ENCODE data around the gene PLCH1.

Gene PLCH1

DNA sequence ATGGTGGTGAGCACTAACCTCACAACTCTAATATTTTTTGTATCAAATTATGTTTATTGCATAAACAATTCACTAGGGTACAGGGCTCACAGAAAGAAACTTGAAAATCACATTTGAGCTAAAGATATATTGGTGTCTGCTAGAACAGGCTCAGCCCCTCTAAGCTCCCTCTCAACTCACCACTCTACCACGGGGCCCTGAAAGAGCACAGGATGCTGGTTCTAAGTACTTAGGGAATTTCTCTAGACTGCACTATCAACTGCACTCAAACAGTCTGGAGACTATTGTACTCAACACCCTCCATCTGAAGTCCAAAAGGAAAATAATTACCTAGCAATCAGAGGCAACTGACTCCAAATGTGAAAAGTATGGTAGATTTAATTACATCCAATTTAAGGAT lies 352.7 kb downstream of the PLCH1 start:
- no peaks in the 10 kb centered on the region for H3K27me3 Mint-ChIP-seq
- no peak overlapping the region for H3K4me3 Mint-ChIP-seq
- H3K4me1 Mint-ChIP-seq = no peaks in the 10 kb centered on the region
- H3K9me3 Mint-ChIP-seq = peaks cover 6% of the 10 kb centered on the region
- no peak overlapping the region for H3K27ac Mint-ChIP-seq (ENCODE audit: low read depth)
- H3K36me3 Mint-ChIP-seq (ENCODE audit: insufficient read depth) = no peaks in the 10 kb centered on the region
- DNase-seq (ENCODE audit: low spot score in 2 of 2) (no peak), ATAC-seq (replicated peaks; ENCODE audit: extremely low read depth, poor library complexity, severe bottlenecking) (no peak)

DNA sequence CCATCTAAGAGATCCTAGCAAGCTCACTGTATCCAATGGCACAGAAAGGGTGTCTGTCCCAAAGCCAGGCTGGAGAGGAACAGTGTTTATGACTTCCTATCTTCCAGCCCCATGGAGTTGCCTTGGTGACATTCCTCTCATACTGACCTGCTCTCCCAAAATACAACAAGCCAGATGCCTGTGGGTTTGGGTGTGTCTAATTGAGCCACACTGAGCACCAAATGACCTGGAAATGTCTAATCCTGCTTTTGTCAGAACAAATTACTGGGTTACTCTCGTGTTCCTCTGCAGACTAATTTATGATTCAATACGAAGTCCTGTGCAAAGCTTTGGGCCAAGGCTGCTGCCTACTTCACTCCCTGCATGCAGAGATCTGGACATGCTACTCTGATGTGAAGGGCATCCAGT lies 353.3 kb downstream of the PLCH1 start:
- no peak for ATAC-seq (replicated peaks; ENCODE audit: extremely low read depth, poor library complexity, severe bottlenecking)
- Mint-ChIP-seq H3K9me3 (peaks cover 6% of the 10 kb centered on the region), H3K27ac (ENCODE audit: low read depth) (no peak overlapping the region), H3K4me1 (no peaks in the 10 kb centered on the region), H3K4me3 (no peak overlapping the region), H3K27me3 (no peaks in the 10 kb centered on the region), H3K36me3 (ENCODE audit: insufficient read depth) (no peaks in the 10 kb centered on the region)
- DNase-seq (ENCODE audit: low spot score in 2 of 2) = no peak

DNA sequence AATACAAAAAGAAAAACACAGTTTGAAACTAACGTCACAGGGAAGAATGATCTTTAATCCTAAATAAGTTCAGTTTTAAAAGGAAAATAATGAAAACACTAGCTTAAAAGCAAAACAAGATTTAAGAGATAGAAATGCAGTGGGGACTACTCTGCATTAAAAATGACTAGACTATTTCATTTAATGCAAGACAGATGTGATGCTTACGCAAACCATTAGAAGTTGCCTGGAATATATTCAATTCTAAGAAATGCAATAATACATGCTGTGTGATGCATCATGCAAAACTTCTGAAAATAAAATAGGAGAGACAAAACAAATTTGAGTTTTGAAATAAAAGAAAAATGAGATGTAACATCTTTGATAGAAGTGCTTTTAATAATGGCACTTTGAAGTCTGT lies 353.8 kb downstream of the PLCH1 start:
- H3K36me3 Mint-ChIP-seq (ENCODE audit: insufficient read depth) = no peaks in the 10 kb centered on the region
- no peak for ATAC-seq (replicated peaks; ENCODE audit: extremely low read depth, poor library complexity, severe bottlenecking)

DNA sequence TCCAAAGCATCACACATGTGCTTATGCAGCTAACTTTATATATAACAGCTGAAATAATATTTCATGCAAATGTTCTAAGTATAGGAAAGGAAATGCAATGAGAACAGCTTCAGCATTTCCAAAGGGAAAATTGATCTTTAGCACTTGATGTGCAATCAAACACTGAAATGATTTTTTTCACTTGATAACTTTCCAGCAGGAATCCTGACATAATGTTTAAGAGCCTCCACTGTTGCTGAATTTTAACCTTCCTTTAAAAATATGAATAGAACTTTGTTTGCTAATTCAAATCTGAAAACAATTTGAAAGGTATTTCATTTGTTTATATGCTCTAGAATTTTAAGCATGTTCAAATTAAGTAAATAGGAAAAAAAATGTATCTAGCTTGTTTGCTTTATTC lies 354.5 kb downstream of the PLCH1 start:
- Mint-ChIP-seq H3K27me3 (no peaks in the 10 kb centered on the region), H3K27ac (ENCODE audit: low read depth) (no peak overlapping the region), H3K9me3 (peaks cover 6% of the 10 kb centered on the region), H3K36me3 (ENCODE audit: insufficient read depth) (no peaks in the 10 kb centered on the region), H3K4me3 (no peak overlapping the region), H3K4me1 (no peaks in the 10 kb centered on the region)
- DNase-seq (ENCODE audit: low spot score in 2 of 2) (no peak), ATAC-seq (replicated peaks; ENCODE audit: extremely low read depth, poor library complexity, severe bottlenecking) (no peak)

More for the DNA sequence above, 353.8 kb downstream of the PLCH1 start:
- no peaks in the 10 kb centered on the region for H3K27me3 Mint-ChIP-seq
- no peak overlapping the region for H3K4me3 Mint-ChIP-seq
- no peak for DNase-seq (ENCODE audit: low spot score in 2 of 2)
- no peaks in the 10 kb centered on the region for H3K4me1 Mint-ChIP-seq
- H3K27ac Mint-ChIP-seq (ENCODE audit: low read depth) = no peak overlapping the region
- peaks cover 6% of the 10 kb centered on the region for H3K9me3 Mint-ChIP-seq

DNA sequence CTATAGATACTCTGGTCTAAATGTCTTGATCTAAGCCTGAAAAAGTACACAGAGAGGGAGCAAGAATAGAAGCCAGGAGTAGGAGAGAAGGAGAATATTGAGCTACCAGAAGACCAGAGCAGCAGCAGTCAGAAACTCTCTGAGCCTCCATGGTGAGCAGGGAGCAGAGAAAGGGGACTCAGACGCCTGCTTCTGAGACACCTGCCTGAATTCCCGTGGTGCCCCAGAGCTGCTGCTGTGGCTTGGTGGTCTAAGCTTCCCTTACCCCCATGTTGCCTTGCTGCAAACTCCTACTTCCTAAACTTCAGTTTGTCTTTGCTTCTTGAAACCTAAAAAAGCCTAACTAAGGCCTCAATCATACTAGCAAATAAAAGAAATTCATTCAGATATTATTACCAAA lies 356.5 kb downstream of the PLCH1 start:
- Mint-ChIP-seq H3K36me3 (ENCODE audit: insufficient read depth) (no peaks in the 10 kb centered on the region), H3K4me3 (no peak overlapping the region), H3K27ac (ENCODE audit: low read depth) (no peak overlapping the region), H3K4me1 (no peaks in the 10 kb centered on the region), H3K27me3 (no peaks in the 10 kb centered on the region), H3K9me3 (no peaks in the 10 kb centered on the region)
- DNase-seq (ENCODE audit: low spot score in 2 of 2) (no peak), ATAC-seq (replicated peaks; ENCODE audit: extremely low read depth, poor library complexity, severe bottlenecking) (no peak)

DNA sequence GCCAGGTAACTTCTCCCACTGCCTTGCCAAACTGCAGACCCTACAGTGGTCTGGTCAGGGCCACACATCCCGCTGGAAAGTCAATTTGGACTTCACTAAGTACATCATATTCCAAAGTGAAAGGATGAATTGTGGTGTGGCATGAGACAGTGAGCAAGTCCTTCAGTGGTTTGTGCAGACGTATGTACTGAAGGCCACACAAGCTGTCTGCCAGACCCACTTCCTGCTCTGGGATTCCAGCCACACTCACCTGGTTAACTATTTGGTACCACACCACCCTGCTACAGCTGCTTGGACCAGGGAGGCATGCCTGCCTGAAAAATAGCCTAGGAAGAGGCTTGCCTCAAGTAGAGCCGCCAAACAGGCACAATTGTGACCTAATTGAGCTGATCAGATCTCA lies 357.3 kb downstream of the PLCH1 start:
- DNase-seq (ENCODE audit: low spot score in 2 of 2) (no peak), ATAC-seq (replicated peaks; ENCODE audit: extremely low read depth, poor library complexity, severe bottlenecking) (no peak)
- H3K9me3 Mint-ChIP-seq = no peaks in the 10 kb centered on the region
- H3K27ac Mint-ChIP-seq (ENCODE audit: low read depth) = no peak overlapping the region
- no peaks in the 10 kb centered on the region for H3K36me3 Mint-ChIP-seq (ENCODE audit: insufficient read depth)
- H3K4me3 Mint-ChIP-seq = no peak overlapping the region
- H3K4me1 Mint-ChIP-seq = no peaks in the 10 kb centered on the region
- no peaks in the 10 kb centered on the region for H3K27me3 Mint-ChIP-seq

DNA sequence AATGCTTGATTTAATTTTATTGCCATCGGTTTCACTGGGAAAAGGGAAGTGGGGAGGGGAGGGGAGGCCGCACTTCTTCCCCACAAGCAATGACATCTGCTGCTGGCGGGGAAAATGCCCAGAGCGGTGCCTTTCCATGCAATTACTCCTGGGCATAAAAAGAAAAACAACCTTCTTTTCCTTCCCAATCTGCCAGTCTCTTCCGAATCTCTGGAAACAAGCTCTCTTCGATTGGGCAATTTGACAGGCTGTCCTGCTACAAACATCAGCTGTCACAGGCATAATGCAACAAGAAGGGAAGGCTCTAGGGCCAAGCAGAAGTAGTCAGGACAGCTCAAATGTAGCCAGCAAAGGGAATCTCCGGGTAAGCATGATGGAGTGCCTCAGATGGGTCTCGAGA lies 358.0 kb downstream of the PLCH1 start:
- no peaks in the 10 kb centered on the region for H3K27me3 Mint-ChIP-seq
- no peaks in the 10 kb centered on the region for H3K36me3 Mint-ChIP-seq (ENCODE audit: insufficient read depth)
- H3K4me1 Mint-ChIP-seq = no peaks in the 10 kb centered on the region
- ATAC-seq (replicated peaks; ENCODE audit: extremely low read depth, poor library complexity, severe bottlenecking) (no peak), DNase-seq (ENCODE audit: low spot score in 2 of 2) (no peak)
- H3K4me3 Mint-ChIP-seq = no peak overlapping the region
- no peaks in the 10 kb centered on the region for H3K9me3 Mint-ChIP-seq
- H3K27ac Mint-ChIP-seq (ENCODE audit: low read depth) = no peak overlapping the region

DNA sequence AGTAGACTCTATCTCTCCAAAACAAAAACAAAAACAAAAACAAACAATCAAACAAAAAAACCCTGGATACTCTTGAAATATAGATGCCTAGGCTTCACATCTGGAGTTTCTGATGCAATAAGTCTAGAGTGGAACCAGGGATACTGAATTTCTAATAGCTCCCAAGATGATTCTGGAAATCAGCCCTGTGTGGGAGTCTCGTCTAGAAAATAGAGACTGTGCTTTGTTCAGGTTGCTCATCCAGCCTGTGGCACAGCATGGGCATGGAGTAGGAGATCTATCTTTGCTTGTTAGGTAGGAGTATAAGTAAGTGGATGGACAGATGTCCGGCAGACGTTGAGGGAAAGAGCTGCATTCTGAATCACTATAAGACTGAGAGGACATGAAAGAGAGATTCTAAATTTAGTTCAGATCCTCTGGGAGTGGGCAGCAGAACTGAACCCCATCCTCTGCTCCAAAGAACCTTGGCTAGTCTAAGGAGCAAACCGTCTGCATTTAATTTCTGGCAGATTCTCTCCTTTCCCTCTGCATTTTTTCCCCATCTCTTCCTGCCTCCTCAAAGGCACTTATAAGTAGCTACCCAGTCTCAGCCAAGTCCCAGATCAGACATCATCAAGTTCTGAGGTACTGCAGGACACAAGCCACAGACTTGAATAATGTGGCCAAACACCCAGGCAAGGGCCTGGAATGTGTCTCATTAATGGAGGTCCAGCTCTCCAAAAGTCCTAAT lies 358.8 kb downstream of the PLCH1 start:
- DNase-seq (ENCODE audit: low spot score in 2 of 2) (no peak), ATAC-seq (replicated peaks; ENCODE audit: extremely low read depth, poor library complexity, severe bottlenecking) (no peak)
- H3K27ac Mint-ChIP-seq (ENCODE audit: low read depth) = no peak overlapping the region
- no peaks in the 10 kb centered on the region for H3K9me3 Mint-ChIP-seq
- no peaks in the 10 kb centered on the region for H3K4me1 Mint-ChIP-seq
- H3K36me3 Mint-ChIP-seq (ENCODE audit: insufficient read depth) = no peaks in the 10 kb centered on the region
- H3K4me3 Mint-ChIP-seq = no peak overlapping the region
- H3K27me3 Mint-ChIP-seq = no peaks in the 10 kb centered on the region

DNA sequence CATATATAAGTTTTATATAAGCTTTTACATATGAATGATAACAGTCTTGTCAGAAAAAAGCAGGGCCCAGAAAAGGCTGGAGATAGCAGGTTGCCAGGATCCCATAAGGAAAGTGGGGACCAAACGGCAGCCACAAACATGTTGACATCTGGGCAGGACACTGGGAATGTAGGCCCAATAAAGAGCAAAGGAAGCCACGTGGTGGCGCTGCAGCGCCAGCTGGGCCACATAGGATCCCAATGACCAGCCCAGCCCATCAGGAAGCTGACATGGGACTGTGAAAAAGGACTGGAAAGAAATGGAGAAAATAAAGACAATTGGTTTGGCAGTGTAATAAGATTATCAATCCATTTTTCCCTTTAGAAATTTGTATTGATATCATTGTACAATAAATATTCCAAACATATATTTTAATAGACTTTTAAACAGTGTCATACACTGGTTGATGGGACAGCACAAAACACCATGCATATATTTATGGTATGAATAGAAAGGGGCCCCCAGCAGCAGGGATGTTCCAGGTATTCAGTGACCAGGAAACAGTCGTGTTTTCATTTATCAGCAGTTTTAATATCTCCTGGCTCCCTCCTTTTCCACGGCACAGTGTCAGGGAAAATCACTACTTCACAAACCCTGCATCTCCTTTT lies 362.4 kb downstream of the PLCH1 start:
- Mint-ChIP-seq H3K9me3 (no peaks in the 10 kb centered on the region), H3K36me3 (ENCODE audit: insufficient read depth) (no peaks in the 10 kb centered on the region), H3K4me3 (no peak overlapping the region), H3K27me3 (no peaks in the 10 kb centered on the region), H3K27ac (ENCODE audit: low read depth) (no peak overlapping the region), H3K4me1 (no peaks in the 10 kb centered on the region)
- DNase-seq (ENCODE audit: low spot score in 2 of 2) = no peak
- no peak for ATAC-seq (replicated peaks; ENCODE audit: extremely low read depth, poor library complexity, severe bottlenecking)

DNA sequence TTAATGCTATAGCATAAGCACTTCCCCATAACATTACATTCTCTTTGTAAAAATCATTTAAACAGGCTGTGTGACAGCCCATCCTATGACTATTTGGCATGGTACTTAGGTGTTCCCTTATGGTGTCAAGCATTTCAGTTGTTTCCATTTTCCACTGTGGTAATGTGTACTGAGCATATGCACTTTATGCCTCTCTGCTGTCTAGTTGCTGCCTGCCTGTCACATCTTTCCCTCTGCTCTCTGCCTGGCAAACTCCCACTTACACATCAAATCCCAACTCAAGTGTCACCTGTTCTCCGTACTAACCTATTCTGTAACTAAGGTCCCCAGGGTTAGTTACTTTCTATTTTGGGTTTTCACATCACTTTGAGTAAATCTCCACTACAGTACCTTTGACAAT lies 367.0 kb downstream of the PLCH1 start:
- no peak overlapping the region for H3K27ac Mint-ChIP-seq (ENCODE audit: low read depth)
- no peaks in the 10 kb centered on the region for H3K27me3 Mint-ChIP-seq
- no peak for DNase-seq (ENCODE audit: low spot score in 2 of 2)
- H3K4me3 Mint-ChIP-seq = no peak overlapping the region
- no peak for ATAC-seq (replicated peaks; ENCODE audit: extremely low read depth, poor library complexity, severe bottlenecking)
- no peaks in the 10 kb centered on the region for H3K9me3 Mint-ChIP-seq
- H3K4me1 Mint-ChIP-seq = no peaks in the 10 kb centered on the region
- H3K36me3 Mint-ChIP-seq (ENCODE audit: insufficient read depth) = no peaks in the 10 kb centered on the region

DNA sequence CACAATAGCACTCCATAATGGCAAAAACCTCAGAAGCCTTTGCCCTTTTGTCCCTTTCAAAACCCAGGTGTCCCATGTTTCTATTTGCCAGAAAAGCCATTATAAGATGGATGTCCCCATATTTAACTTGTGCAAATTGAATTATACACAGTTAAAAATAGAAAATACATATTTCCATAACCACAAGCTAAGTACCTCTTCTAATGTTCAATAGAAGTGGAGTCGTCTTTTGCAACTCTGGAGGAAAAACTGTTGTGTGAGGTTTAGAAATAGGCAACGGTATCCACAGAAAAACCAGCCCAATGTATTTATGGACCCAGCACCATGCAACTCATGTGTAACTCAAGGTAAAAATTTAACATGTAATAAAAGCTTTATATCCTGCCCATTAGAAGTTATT lies 367.8 kb downstream of the PLCH1 start:
- Mint-ChIP-seq H3K27me3 (no peaks in the 10 kb centered on the region), H3K4me1 (no peaks in the 10 kb centered on the region), H3K27ac (ENCODE audit: low read depth) (no peak overlapping the region), H3K9me3 (no peaks in the 10 kb centered on the region), H3K36me3 (ENCODE audit: insufficient read depth) (no peaks in the 10 kb centered on the region), H3K4me3 (no peak overlapping the region)
- DNase-seq (ENCODE audit: low spot score in 2 of 2) (no peak), ATAC-seq (replicated peaks; ENCODE audit: extremely low read depth, poor library complexity, severe bottlenecking) (no peak)

DNA sequence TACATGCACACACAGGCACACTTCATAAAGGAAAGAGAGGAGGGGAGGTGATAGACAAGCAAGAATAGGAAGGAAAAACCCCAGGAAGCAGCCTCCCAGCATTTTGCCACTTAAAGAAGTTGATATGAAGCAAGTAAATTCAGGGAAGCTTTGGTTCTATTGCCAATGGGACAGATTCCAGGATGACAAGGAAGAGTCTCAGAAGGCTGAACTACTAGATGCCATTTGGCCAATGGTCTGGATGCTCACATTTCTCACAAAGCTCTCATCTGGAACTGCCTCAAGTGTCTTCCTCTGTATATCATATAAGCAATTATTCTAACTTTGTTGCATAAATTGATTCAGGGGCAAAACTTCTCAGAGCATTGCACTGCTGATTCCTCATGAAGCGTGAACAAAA lies 372.6 kb downstream of the PLCH1 start:
- H3K27me3 Mint-ChIP-seq = no peaks in the 10 kb centered on the region
- no peaks in the 10 kb centered on the region for H3K4me1 Mint-ChIP-seq
- H3K36me3 Mint-ChIP-seq (ENCODE audit: insufficient read depth) = peaks cover 2% of the 10 kb centered on the region
- H3K4me3 Mint-ChIP-seq = no peak overlapping the region
- ATAC-seq (replicated peaks; ENCODE audit: extremely low read depth, poor library complexity, severe bottlenecking) (no peak), DNase-seq (ENCODE audit: low spot score in 2 of 2) (no peak)
- H3K9me3 Mint-ChIP-seq = no peaks in the 10 kb centered on the region
- no peak overlapping the region for H3K27ac Mint-ChIP-seq (ENCODE audit: low read depth)

DNA sequence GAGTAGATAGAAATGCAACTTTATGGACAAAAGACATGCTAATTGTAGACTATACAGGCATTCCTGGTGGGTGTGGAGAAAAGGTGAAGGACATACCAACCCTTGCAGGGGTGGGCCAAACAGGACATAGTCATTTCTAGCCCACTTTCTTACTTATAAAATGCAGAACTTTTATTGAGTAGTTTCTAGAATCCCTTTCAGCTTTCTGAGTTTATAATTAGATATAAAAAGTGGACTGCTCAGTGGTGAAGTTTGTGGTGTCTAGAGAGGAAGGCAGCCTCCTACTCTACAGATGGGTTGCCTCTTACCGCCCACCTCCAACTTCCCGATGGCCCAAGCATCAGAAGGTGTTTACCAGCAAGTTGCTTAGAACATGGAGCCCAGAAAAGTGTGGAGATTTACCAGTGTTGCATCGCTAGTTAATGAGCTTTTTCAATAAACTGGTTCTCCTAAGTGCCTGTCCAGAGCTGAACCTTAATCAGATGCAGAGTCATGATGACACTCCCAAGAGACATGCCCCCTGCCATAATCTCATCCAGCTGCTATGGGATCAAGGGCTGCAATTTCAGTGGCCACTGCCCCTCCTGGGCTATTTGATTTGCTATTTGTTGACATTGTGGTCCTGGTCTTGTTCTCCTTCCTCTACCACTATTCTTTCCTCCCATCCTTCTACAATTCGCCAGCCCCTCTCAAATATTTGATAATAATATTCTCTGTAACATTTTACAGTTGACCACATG lies 373.9 kb downstream of the PLCH1 start:
- no peak overlapping the region for H3K27ac Mint-ChIP-seq (ENCODE audit: low read depth)
- no peak overlapping the region for H3K4me3 Mint-ChIP-seq
- no peak for ATAC-seq (replicated peaks; ENCODE audit: extremely low read depth, poor library complexity, severe bottlenecking)
- H3K36me3 Mint-ChIP-seq (ENCODE audit: insufficient read depth) = peaks cover 2% of the 10 kb centered on the region
- no peaks in the 10 kb centered on the region for H3K27me3 Mint-ChIP-seq
- no peaks in the 10 kb centered on the region for H3K9me3 Mint-ChIP-seq
- no peaks in the 10 kb centered on the region for H3K4me1 Mint-ChIP-seq
- no peak for DNase-seq (ENCODE audit: low spot score in 2 of 2)
